ENCODE results near the gene SH2D3C.

DNA sequence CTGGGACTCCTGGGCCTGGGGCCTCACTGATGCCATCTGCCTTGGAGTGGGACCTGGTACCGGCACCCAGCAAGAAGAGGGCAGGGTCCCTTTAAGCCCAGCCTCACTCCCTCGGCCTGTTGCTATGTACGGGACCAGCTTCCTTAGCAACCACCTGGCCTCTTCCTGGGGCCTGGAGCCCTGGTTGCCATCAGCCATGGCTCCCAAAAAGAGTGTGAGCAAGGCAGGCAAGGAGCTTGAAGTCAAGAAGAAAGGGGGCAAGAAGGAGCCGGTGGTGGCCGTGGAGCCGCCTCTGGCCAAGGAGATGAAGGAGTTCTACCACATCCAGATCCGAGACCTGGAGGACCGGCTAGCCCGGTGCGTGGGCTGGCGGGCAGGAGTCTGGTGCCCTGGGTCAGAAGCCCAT is 71.6 kb downstream of the SH2D3C start, which contains the start of gene CFAP157:
- TF ChIP-seq XRCC3 (IDR thresholded peaks at IDR 0.05) (no peak), HNRNPLL (IDR thresholded peaks at IDR 0.05; ENCODE audit: low read depth, low read length, poor library complexity, severe bottlenecking) (no peak), ZNF586 (CRISPR knock-in tag; conservative IDR thresholded peaks at IDR 0.05) (no peak), YBX1 (IDR thresholded peaks at IDR 0.05) (no peak), ZNF3 (CRISPR knock-in tag; IDR thresholded peaks at IDR 0.05) (no peak)

Data from K562 (cell line).